HG03558 (cell line): ENCODE results near the gene PAIP2.
"Not testable (repeated sequence)": the region's sequence is repeated elsewhere in the genome, so short reads cannot be mapped to it uniquely, and the experiment has no call there.

Source experiments
- ATAC-seq: cut with Tn5 transposase; IDR thresholded peaks from one replicate; pipeline ENCODE4 v1.9.1; 2021; ENCODE audit warnings: moderate number of reproducible peaks; ENCODE audit not compliant: unreplicated experiment; ENCODE audit errors: extremely low read depth

The PAIP2 gene

DNA sequence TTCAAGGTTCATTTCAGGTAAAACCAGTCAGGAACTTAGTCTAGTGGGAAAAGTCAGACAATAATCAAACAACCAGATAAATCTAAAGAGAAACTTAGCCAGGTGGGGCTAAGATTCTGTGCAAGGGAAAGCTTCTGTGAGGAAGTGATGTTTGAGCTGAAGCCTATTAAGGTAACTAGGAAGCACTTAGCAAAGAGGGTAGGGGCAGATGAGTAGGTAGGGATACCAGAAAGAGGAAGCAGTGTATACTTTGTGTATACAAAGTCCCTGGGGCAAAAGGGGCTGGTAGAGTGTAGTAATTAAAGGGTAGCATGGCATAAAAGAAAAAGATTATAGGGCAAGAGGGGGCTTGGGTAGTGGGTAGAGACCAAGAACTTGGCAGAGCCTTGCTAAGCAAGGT is 65.9 kb downstream of the PAIP2 start:
- ATAC-seq: no peak

DNA sequence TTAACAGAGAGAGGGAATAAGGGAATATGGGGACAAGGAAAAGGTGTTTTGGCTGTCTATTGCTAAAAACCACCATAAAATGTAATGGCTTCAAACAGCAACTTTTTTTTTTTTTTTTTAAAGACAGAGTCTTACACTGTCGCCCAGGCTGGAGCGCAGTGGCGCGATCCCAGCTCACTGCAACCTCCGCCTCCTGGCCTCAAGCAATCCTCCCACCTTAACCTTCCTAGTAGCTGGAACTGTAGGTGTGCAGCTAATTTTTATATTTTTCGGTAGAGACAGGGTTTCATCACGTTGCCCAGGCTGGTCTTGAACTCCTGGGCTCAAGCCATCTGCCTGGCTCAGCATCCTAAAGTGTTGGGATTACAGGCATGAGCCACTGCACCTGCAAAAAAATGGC is 66.5 kb downstream of the PAIP2 start:
- ATAC-seq: no peak

DNA sequence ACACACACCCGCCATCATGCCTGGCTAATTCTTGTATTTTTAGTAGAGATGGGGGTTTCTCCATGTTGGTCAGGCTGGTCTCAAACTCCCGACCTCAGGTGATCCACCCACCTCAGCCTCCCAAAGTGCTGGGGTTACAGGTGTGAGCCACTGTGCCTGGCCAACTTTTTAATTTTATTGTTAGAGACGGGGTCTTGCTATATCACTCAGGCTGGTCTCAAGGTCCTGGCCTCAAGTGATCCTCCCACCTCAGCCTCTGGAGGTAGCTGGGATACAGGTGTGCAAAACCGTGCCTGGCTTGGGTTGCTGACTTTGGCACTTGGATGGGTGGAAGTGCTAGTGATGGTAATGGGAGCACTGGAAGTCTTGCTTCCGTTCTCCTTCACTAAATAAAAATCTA is 67.5 kb downstream of the PAIP2 start:
- ATAC-seq: not testable (repeated sequence)

- no peak for ATAC-seq
Observed at GRCh38 chr5:139410121-139410992, 68.7 kb downstream of the PAIP2 start.

DNA sequence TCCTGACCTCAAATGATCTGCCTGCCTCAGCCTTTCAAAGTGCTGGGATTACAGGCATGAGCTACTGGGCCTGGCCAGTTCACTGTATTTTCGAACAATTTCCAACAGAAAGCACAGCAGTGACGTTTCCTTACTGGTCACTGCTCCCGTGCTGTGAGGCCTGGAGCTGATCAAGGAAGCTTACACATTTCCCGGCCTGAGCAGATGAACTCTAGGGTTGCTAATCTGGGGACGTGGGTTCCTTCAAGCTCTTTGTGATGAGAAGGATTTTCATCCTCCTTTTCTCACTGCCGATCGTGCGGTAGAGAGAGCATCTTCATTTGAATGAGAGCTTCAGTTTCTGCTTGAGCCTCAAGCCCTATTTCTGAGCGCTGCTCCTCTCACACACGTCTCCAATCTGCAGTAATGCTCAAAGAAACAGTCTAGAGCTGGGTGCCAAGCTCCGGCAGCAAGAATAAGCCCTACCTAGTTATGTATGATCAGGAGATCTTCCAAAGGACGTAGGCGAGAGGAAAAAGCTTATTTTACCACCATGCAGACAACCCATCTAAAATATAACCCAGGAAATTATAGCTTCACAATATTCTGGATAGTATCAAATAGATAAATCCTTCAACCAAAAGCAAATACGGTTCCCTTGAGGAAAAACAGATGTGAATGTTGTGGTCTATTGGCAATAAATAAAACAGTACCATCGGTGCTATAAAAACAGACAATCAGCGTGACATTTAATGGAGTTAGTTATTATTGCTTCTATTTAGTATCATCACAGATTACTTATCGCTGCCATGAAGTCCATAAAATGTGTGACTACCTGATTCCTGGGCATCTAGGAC is 69.6 kb downstream of the PAIP2 start:
- ATAC-seq: no peak

DNA sequence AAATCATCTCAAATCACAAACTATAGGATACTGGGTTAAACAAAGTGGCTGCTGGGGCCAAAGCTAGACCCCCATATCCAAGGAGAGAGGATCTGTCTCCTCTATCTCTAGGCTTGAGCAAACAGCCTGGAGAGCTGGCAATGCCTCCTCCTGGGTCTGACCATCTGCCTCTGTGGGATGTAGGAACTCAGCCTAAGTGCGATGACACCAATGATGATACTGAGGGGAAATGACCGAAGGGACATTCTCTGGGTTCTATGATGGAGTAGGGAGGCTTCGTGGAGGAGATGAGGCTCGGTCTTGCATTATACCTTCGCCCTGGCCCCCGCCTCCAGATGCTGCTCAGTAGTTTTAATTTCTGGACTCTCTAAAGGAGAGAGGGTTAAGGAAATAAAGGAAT is 71.5 kb downstream of the PAIP2 start:
- ATAC-seq: no peak

DNA sequence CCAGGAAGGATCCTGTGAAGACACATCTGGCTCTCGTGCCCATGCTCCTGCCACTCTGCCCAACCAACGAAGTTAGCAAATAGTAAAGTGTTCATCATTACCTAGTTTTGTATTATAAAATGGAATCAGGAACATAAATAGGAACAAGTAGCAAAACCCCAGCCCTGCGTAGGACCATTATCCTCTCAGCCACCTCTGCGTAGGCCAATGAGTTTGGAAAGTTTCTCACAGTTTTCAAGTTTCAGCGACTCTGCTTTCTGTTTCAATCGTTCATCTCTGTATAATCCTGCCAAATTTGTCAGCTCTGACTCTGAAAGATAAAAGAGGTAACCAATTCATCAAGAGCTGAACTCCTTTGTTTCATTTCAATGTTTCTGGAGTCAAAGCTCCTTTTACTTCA is 72.3 kb downstream of the PAIP2 start:
- no peak for ATAC-seq

DNA sequence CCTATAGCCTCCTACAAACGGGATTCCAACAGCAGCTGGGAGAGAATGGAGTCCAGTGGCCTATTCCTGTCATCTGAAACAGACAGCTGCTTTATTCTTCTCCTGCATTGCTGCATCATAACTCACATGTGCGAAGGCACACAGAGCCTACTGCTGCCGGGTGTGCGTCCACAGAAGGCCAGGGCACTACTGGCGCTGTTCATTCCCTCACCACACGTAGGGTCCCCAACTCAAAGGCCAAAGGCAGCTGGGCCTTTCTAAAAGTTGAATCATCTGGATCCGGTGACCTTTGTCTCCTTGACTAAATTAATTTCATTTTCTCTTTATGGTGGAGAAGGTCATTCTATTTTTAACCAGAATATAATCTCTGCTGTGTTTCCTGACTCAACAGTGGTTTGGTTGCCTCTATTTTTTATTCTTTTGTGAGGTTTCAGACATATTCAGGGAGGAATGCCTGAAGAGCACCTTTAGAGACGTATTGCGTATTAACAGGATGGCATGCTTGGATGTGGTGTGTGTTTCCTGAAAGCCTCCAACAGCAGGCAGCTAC is 73.0 kb downstream of the PAIP2 start:
- ATAC-seq: no peak

DNA sequence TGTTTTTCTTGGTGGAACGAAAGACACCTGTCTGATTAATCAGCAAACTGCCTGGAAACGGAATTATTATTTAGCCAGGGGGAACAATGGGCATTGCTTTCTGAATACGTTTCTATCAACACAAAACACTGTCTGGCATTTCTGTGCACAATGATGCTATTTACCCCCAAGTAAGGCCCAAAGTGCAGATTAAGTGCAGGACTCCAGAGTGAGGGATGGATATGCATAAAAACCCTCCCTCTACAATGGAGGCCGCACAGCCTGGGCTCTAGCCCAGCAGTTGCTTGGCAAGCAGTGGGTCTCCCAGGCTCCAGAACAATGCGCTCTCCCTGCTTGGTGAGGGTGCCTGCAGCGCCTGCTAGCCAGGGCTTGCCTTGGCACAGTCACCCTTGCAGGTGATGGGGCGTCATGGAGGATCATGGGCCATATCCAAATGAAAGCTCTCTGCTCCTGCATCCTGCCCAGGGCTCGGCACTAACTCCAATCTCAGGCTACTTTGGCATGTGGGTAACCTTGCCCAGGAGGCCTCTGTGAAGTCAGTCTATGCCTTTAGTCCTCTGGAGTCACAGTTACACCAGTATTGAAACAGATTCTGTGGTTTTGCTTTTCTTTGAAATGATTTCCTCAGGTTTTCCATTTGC is 73.7 kb downstream of the PAIP2 start:
- no peak for ATAC-seq

GRCh38 chr5:139415869-139416268 is 74.2 kb downstream of the PAIP2 start:
- ATAC-seq: no peak

DNA sequence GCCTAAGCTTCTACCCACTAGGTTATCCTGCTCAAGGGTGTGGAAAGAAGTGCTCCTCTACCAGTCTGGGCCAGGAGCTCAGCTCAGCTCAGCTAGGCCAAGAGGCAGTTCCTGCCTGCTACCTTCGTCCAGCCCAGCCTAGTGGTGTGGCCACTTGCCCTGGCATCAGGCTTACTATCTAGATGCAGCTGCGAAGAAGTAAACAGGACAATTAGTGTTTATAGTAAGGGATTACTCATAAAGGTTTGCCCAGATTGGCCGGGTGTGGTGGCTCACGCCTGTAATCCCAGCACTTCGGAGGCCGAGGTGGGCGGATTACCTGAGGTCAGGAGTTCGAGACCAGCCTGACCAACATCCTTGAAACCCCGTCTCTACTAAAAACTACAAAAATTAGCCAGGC is 75.0 kb downstream of the PAIP2 start:
- no peak for ATAC-seq

GRCh38 chr5:139417214-139417613 is 75.6 kb downstream of the PAIP2 start:
- no peak for ATAC-seq

- ATAC-seq: no peak
Observed at GRCh38 chr5:139418793-139419192, 77.1 kb downstream of the PAIP2 start.
